Prostate gland (tissue), 2 donors: ENCODE data around the gene MT4.

Experiments
- POLR2A ChIP-seq: fragments of 450-650 bp; IDR thresholded peaks from one replicate; pipeline ENCODE4 v1.6.1; 2016; ENCODE audit warnings: antibody characterized with exemption, mild to moderate bottlenecking
- POLR2AphosphoS5 ChIP-seq: sonication (generic); formaldehyde crosslinking; IDR thresholded peaks from one replicate; pipeline ENCODE4 v1.6.1; 2017; ENCODE audit warnings: antibody characterized with exemption
- TF ChIP-seq, protein P1 (sequence below), 4 experiments: fragments of 200-600 bp in 2 of 4; fragments of 450-650 bp in 2 of 4; sonication (generic) in 2 of 4; IDR thresholded peaks; 1 replicate in 3 of 4; 2 replicates in 1 of 4; pipeline ENCODE4 v1.5.1; 2016 to 2019; ENCODE audit warnings: antibody characterized with exemption in 4 of 4, mild to moderate bottlenecking in 2 of 4, moderate library complexity in 2 of 4

DNA sequence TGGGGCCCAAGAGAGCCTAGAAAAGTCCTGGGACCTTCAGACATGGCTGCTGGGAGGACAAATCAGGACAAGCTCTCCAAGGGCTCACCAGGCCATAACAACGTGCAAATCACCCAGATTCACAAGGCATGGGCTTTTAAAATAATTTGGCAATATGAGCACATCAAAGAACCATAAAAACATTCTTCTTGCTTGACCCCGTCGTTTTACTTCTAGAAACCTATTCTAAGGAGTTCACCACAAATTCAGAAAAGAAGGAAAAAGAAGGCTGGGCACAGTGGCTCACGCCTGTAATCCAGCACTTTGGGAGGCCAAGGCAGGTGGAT is 12.4 kb downstream of the MT4 start:
- TF ChIP-seq, protein P1, sequence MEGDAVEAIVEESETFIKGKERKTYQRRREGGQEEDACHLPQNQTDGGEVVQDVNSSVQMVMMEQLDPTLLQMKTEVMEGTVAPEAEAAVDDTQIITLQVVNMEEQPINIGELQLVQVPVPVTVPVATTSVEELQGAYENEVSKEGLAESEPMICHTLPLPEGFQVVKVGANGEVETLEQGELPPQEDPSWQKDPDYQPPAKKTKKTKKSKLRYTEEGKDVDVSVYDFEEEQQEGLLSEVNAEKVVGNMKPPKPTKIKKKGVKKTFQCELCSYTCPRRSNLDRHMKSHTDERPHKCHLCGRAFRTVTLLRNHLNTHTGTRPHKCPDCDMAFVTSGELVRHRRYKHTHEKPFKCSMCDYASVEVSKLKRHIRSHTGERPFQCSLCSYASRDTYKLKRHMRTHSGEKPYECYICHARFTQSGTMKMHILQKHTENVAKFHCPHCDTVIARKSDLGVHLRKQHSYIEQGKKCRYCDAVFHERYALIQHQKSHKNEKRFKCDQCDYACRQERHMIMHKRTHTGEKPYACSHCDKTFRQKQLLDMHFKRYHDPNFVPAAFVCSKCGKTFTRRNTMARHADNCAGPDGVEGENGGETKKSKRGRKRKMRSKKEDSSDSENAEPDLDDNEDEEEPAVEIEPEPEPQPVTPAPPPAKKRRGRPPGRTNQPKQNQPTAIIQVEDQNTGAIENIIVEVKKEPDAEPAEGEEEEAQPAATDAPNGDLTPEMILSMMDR (IDR thresholded peaks at IDR 0.05) = no peak
- no peak for TF ChIP-seq POLR2A
- no peak for TF ChIP-seq POLR2AphosphoS5
